IPS DF 6.9 (cell line): ENCODE measurements around the gene VNN1.

ENCODE experiments used
- DNase-seq: peaks from one replicate; pipeline ENCODE4 v3.0.0-alpha.2; 2013; ENCODE audit warnings: low read depth, low spot score
- H3K27ac ChIP-seq: one replicate; pipeline ENCODE4 v1.5.1; 2013; ENCODE audit warnings: low read length, control low read depth
- H3K27me3 ChIP-seq: 2 replicates; pipeline ENCODE4 v1.6.1; 2013; ENCODE audit warnings: mild to moderate bottlenecking, low read length; ENCODE audit not compliant: control insufficient read depth, insufficient read depth
- H3K36me3 ChIP-seq: 2 replicates; pipeline ENCODE4 v1.6.1; 2013; ENCODE audit warnings: low read length; ENCODE audit not compliant: control insufficient read depth, insufficient read depth
- H3K4me1 ChIP-seq: 2 replicates; pipeline ENCODE4 v1.6.1; 2013; ENCODE audit warnings: low read length; ENCODE audit not compliant: control insufficient read depth, insufficient read depth
- H3K4me3 ChIP-seq: 2 replicates; pipeline ENCODE4 v1.5.1; 2013; ENCODE audit warnings: mild to moderate bottlenecking, low read length
- H3K9me3 ChIP-seq: 2 replicates; pipeline ENCODE4 v1.6.1; 2013; ENCODE audit warnings: low read length, inconsistent platforms; ENCODE audit not compliant: control insufficient read depth, insufficient read depth
- WGBS: extraction: QIAGEN DNeasy Blood & Tissue Kit; methylation state at CpG from one replicate; pipeline ENCODE4 v1.1.7; 2013; ENCODE audit warnings: mixed read lengths, missing lambda C conversion rate; ENCODE audit not compliant: insufficient read length, insufficient coverage; 5-methylcytosine and 5-hydroxymethylcytosine counted together

The VNN1 gene

GRCh38 chr6:132675749-132676148, 38.1 kb downstream of the VNN1 start:
- Histone ChIP-seq H3K27me3 (no peaks in the 10 kb centered on the region), H3K4me3 (no peak overlapping the region), H3K27ac (no peak overlapping the region), H3K4me1 (no peaks in the 10 kb centered on the region), H3K9me3 (no peaks in the 10 kb centered on the region), H3K36me3 (no peaks in the 10 kb centered on the region)
- DNase-seq = no peak

- H3K27me3 ChIP-seq = no peaks in the 10 kb centered on the region
- no peaks in the 10 kb centered on the region for H3K36me3 ChIP-seq
- no peaks in the 10 kb centered on the region for H3K4me1 ChIP-seq
- no peak for DNase-seq
- H3K27ac ChIP-seq = no peak overlapping the region
- no CpG with 5 or more reads among the region's 3 CpGs for WGBS
- H3K4me3 ChIP-seq = no peak overlapping the region
- no peaks in the 10 kb centered on the region for H3K9me3 ChIP-seq
Measured at GRCh38 chr6:132675002-132675401, 38.9 kb downstream of the VNN1 start.

- H3K27me3 ChIP-seq = no peaks in the 10 kb centered on the region
Measured at GRCh38 chr6:132673376-132674094, 40.3 kb downstream of the VNN1 start.

GRCh38 chr6:132671295-132671694, 42.6 kb downstream of the VNN1 start:
- no peak for DNase-seq
- WGBS = no CpG with 5 or more reads among the region's 1 CpG
- no peak overlapping the region for H3K27ac ChIP-seq
- no peaks in the 10 kb centered on the region for H3K9me3 ChIP-seq
- no peaks in the 10 kb centered on the region for H3K27me3 ChIP-seq
- H3K36me3 ChIP-seq = no peaks in the 10 kb centered on the region
- no peaks in the 10 kb centered on the region; the same call in 1 of the 2 replicates for H3K4me1 ChIP-seq
- H3K4me3 ChIP-seq = no peak overlapping the region

More at GRCh38 chr6:132673376-132674094, 40.3 kb downstream of the VNN1 start:
- no peaks in the 10 kb centered on the region for H3K9me3 ChIP-seq
- H3K4me3 ChIP-seq = no peak overlapping the region
- no peaks in the 10 kb centered on the region for H3K4me1 ChIP-seq
- H3K36me3 ChIP-seq = no peaks in the 10 kb centered on the region
- no CpG with 5 or more reads among the region's 10 CpGs for WGBS
- no peak for DNase-seq
- no peak overlapping the region for H3K27ac ChIP-seq

GRCh38 chr6:132669690-132670291, 44.1 kb downstream of the VNN1 start:
- no CpG with 5 or more reads among the region's 4 CpGs for WGBS
- H3K27ac ChIP-seq = no peak overlapping the region
- H3K27me3 ChIP-seq = no peaks in the 10 kb centered on the region
- no peaks in the 10 kb centered on the region; the same call in 1 of the 2 replicates for H3K4me1 ChIP-seq
- no peak for DNase-seq
- no peak overlapping the region for H3K4me3 ChIP-seq
- H3K9me3 ChIP-seq = no peaks in the 10 kb centered on the region
- no peaks in the 10 kb centered on the region for H3K36me3 ChIP-seq

GRCh38 chr6:132666118-132666517, 47.7 kb downstream of the VNN1 start:
- Histone ChIP-seq H3K4me3 (no peak overlapping the region), H3K27ac (no peak overlapping the region), H3K27me3 (no peaks in the 10 kb centered on the region), H3K4me1 (no peaks in the 10 kb centered on the region; the same call in 1 of the 2 replicates), H3K9me3 (no peaks in the 10 kb centered on the region), H3K36me3 (no peaks in the 10 kb centered on the region)
- WGBS = 100% methylated on average over 1 of the region's 4 CpGs
- peak; percentile 20 for DNase-seq

- no CpG with 5 or more reads among the region's 1 CpG for WGBS
- no peak overlapping the region for H3K27ac ChIP-seq
Measured at GRCh38 chr6:132664309-132665034, 49.4 kb downstream of the VNN1 start.

GRCh38 chr6:132663661-132664060, 50.2 kb downstream of the VNN1 start:
- Histone ChIP-seq H3K27me3 (no peaks in the 10 kb centered on the region), H3K36me3 (no peaks in the 10 kb centered on the region), H3K4me3 (no peak overlapping the region), H3K27ac (no peak overlapping the region), H3K9me3 (no peaks in the 10 kb centered on the region), H3K4me1 (no peaks in the 10 kb centered on the region; the same call in 1 of the 2 replicates)
- WGBS = no CpG with 5 or more reads among the region's 1 CpG
- DNase-seq = no peak

More at GRCh38 chr6:132664309-132665034, 49.4 kb downstream of the VNN1 start:
- H3K27me3 ChIP-seq = no peaks in the 10 kb centered on the region
- H3K4me3 ChIP-seq = no peak overlapping the region
- no peaks in the 10 kb centered on the region for H3K36me3 ChIP-seq
- no peak for DNase-seq
- H3K4me1 ChIP-seq = no peaks in the 10 kb centered on the region; the same call in 1 of the 2 replicates
- no peaks in the 10 kb centered on the region for H3K9me3 ChIP-seq

- no CpG with 5 or more reads among the region's 4 CpGs for WGBS
- H3K27me3 ChIP-seq = no peaks in the 10 kb centered on the region
- no peak overlapping the region for H3K4me3 ChIP-seq
- H3K4me1 ChIP-seq = no peaks in the 10 kb centered on the region; the same call in 1 of the 2 replicates
- no peak for DNase-seq
- no peaks in the 10 kb centered on the region for H3K36me3 ChIP-seq
- H3K9me3 ChIP-seq = no peaks in the 10 kb centered on the region
- H3K27ac ChIP-seq = no peak overlapping the region
Measured at GRCh38 chr6:132661906-132662305, 51.9 kb downstream of the VNN1 start.

- no CpG with 5 or more reads among the region's 3 CpGs for WGBS
Measured at GRCh38 chr6:132659082-132659481, 54.8 kb downstream of the VNN1 start, which contains the start of gene TAAR1. Gene TAAR1 (minus strand): TSS chr6:132659182. CDS start chr6:132646003, 13,179 bp downstream.

More at GRCh38 chr6:132659082-132659481, 54.8 kb downstream of the VNN1 start, which contains the start of gene TAAR1:
- no peak within 1 kb of the TSS for H3K27ac ChIP-seq
- H3K4me3 ChIP-seq = no peak within 1 kb of the TSS
- DNase-seq = no peak
- no peaks in the 10 kb centered on the region for H3K36me3 ChIP-seq
- H3K27me3 ChIP-seq = no peaks in the 10 kb centered on the region
- H3K9me3 ChIP-seq = no peaks in the 10 kb centered on the region
- no peaks in the 10 kb centered on the region for H3K4me1 ChIP-seq
